HG03354 (cell line): ENCODE measurements around the gene METTL24.

Experiments used
- ATAC-seq: cut with Tn5 transposase; IDR thresholded peaks from one replicate; pipeline ENCODE4 v1.9.1; 2021; ENCODE audit warnings: mild to moderate bottlenecking; ENCODE audit not compliant: unreplicated experiment, poor library complexity, severe bottlenecking

The METTL24 gene

GRCh38 chr6:110357664-110358552, at the start of gene METTL24:
Gene METTL24, minus strand, starts transcription at chr6:110358349. Its CDS starts 77 bp downstream, at chr6:110358272.
- no peak for ATAC-seq

- ATAC-seq, result no peak
These were observed 46.5 kb upstream of the METTL24 start for GRCh38 chr6:110404607-110405006.

DNA sequence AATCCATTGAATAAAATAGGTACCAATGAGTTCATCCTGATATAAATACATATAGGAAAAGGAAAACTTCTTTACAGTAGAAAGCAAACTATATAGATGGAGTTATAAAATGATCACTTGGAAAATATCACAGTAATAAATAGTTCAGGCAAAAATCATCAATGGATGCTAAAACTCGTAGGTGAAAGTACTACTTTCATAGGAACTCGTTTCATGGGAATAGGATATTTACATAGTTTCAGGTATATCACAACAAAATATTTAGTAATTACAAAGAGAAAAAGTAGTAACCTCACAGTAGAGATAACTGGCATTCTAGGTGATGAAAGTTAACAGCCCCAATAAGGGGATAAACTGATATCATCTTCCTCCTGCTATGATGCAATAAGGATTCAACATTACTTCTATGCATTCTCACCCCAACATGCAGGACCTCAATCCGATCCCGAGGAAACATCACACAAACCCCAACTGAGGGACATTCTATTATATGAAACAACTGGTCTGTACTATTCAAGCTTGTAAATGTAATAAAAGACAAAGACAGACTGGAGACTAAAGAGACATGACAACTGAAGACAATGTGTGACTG, 43.5 kb upstream of the METTL24 start:
- no peak for ATAC-seq

DNA sequence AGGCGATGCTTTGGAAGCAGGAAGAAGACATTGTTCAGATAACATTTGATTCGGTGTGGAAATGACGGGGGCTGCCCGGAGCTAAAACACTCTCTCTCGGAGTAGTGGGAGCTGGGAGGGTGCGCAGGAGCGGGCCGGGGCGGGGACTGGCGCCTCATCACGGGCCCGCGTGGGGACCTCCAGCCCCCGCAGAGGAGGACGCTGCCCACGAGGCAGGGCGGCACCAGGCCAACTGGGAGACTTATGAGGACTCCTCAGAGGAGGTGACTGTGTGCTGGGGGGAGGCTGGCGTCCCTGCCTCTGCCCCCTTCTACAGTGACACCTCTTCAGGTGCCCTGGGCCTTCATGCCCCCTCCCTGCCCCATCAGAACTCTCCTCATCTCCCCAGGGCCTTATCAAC, 42.1 kb upstream of the METTL24 start:
- no peak for ATAC-seq

DNA sequence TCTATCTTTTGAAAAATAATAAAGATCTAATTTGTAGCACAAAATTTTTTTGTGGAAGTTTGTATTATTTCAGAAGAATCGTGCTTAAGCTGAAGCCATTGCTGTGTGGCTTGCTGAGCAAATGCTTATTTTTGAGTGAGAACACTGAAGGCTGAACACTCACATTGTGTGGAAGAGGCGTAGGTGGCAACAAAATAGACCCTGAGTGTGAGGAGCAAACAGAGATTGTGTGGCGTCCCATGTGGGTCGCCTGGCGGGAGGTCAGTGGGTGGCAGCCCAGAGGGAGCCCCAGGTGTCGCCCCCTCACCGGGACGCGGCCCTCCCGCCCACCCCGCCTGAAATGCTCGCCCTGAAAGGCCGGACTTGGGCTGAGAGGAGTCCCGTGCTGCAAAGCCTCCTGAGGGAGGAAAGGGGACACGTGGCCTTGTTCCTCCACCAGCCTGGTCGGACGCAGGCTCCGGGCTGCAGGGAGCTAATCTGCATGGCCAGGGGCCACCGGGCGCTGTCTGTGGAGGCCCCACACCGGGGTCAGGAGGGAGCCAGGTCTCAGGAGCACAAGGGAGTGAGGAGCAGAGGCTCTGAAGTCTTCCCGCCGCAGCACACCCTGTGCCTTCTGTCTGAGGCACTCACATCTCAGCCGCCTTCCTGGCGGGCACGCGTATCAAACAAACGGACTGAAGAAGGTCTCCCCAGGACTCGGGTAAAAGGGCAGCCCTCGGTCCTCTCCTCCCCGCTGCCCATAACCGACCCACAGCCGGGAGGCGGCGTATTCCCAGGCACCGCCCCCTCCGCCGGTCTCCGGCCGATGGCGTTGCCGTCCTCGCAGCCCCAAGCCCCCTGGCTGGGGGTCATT, 41.3 kb upstream of the METTL24 start:
- no peak for ATAC-seq

- no peak for ATAC-seq
These were observed 40.6 kb upstream of the METTL24 start for GRCh38 chr6:110398778-110399177.

- ATAC-seq, result no peak
These were observed 37.1 kb upstream of the METTL24 start for GRCh38 chr6:110395221-110395620.

GRCh38 chr6:110394409-110394808, 36.3 kb upstream of the METTL24 start:
- no peak for ATAC-seq

- no peak for ATAC-seq
These were observed 34.6 kb upstream of the METTL24 start for GRCh38 chr6:110392727-110393126.

DNA sequence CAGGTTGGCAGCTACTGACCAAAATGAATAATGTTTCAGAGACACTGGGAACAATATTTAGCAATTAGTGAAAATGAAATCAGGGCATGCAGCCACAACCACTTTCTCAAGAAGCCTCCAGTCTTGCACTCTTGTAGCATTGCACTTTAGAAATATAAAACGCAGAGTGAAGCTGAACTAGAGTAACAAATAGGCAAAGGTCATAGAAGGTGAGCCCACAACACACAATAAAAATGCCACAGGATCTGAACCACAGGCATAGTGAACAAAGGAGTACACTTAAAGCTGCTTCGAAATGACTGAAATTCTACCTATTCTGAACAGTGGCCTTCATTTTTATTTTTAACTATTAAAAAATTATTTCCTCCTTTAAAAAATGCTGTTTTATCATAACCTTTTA, 32.3 kb upstream of the METTL24 start:
- no peak for ATAC-seq

- ATAC-seq, result no peak
These were observed 31.7 kb upstream of the METTL24 start for GRCh38 chr6:110389689-110390382.

- no peak for ATAC-seq
These were observed 29.8 kb upstream of the METTL24 start for GRCh38 chr6:110387986-110388385.

DNA sequence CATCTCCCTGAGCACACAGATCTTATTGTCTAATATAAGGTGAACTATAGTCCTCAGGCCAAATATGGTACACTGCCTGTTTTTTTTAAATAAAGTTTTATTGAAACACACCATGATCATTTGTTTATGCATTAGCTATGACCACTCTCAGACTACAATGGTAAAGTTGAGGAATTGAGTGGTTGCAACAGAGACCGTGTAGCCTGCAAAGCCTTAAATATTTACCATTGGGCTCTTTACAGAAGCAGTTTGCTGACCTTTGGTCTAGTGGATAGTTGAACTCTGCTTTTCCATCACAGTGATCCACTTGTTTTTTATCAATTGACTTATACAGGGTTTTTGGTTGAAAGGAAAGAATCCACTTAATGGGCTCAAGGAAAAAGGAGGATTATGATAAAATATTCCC, 27.3 kb upstream of the METTL24 start:
- no peak for ATAC-seq

DNA sequence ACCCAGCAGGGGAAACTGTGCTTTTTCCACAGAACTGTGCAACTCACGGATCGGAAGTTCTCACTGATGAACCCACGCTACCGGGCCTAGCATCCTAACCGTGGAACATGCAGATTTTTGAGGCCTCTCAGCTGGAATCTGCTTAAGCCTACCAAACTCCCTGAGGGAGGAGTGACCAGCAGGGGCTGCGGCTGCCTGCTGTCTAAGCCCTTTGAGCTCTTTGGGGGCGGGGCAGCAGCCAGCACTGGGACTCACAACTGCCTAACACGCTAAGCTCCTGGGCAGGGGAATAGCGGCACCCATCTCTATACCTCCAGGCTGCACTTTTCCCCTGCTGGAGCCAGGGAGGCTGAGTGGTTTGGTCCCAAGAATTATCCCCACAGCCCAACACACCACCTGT, 20.4 kb upstream of the METTL24 start:
- no peak for ATAC-seq

DNA sequence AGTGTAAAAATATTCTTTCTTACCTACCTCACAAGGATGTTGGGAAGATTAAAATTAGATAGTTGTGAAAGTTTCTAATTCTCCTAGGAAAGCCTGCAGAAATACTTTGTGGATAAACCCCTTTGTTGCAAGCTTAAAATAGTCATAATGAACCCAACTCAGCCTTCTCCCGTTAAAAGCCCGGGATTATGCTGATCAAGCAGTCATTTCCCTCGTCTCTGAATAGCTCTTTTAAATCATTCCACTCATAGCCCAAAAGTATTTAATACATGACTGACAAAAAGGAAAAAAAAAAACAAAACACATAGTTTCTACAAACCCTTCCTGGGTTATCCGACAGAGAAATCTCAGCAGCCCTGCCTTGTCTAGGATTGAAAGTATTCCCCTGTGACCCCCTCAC, 10.9 kb upstream of the METTL24 start:
- ATAC-seq, result no peak

DNA sequence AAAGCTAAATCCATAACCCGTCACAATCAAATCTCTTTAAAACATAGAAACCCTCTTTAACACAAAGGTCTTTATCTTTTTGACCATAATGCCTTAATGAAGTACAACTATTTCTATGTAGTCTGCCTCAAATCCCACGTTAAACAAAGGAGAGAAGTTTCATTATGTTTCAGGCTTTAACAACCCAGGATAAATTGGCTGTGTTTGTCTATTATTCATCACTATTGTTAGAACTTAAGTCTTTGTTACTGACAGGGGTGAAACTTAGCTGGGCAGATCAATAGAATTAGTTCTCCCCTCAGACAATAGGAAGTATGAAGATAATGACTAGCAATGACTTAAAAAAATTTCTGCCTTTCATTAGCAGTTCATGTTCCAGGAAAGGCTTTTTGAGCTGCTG, 10.1 kb upstream of the METTL24 start:
- ATAC-seq, result no peak

DNA sequence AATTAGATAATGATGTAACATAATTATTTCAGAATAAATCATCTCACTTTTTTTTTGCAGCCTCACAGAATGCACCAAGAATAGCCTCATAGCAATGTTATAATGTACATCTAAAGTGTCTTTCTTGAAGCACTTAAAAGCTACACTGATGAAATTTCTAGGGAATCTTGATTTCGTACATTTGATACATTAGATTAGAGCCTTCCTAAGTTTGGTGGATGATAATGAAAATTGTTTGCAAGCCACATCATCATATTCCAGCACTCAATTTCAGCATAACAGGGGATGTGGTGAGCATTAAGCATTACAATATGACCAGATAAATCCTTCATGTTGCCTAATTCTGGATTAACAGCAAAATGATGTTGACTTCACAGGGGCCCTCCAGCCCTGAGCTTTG, 9.7 kb upstream of the METTL24 start:
- ATAC-seq, result no peak

DNA sequence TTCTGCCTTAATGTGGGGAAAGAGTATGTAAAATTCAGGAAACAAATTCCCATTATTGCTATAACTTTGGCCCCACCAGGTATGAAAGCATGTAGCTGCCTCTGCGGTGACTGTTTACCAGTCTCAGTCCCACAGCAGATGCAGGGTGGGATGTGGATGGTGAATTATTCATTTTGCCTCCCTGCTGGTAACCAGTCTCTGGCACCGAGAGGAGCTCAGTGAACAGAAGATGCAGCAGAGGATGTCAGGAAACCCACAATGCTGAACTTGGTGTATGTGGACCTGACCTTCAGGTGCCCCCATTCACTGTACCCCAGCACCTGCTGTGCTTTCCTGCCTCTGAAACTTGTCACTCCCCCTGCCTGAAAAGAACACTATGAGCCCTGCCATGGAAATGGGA, 8.8 kb upstream of the METTL24 start:
- no peak for ATAC-seq

DNA sequence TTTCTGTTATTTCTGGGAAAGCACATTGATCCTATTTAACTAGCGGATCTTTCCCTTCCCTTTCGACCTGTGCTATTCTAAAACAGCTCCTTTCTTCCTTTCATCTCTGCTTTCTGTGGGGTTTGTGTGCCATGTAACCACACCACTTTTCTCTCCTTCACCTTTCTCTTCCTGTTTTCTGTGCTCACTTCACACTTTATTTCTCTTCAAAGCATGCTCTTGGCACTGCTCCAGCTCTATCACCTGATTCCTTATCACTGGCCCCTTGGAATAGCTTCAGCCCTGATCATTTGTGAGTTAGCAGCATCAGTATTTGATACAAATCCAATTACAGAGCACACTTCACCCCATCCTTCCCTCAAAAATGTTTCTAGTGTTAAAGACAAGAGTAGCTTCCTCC, 8.1 kb upstream of the METTL24 start:
- no peak for ATAC-seq
